Cardiac septum (tissue), 1 donor: ENCODE data around the gene USP22. TPM values are rescaled to one million over a fixed set of nuclear protein-coding genes. Genes with fewer than 3 reads are reported as not detected.
"Not testable (repeated sequence)": the region's sequence is repeated elsewhere in the genome, so short reads cannot be mapped to it uniquely, and the experiment has no call there.

Source experiments
- DNase-seq: peaks from one replicate; pipeline ENCODE4 v3.0.0-alpha.2; 2020; ENCODE audit warnings: low spot score
- intact Hi-C: fragments of 100-400 bp; cut with DNase I; formaldehyde crosslinking; loops from one replicate; pipeline ENCODE4 v1.14.0; 2022
- total RNA-seq: library from RNA; stranded (reverse); fragmentation: NEBNext Ultra II Directional; extraction: Animal tissue kit (Norgen Biotek cat#: 25700); gene quantifications from one replicate; pipeline ENCODE4 v1.2.1, GENCODE V29; 2021
- donor health status: DM: no; HTN: no; CAD: no.

The USP22 gene
- total RNA-seq, 1 donor from 2014 or later, result 200 TPM

DNA sequence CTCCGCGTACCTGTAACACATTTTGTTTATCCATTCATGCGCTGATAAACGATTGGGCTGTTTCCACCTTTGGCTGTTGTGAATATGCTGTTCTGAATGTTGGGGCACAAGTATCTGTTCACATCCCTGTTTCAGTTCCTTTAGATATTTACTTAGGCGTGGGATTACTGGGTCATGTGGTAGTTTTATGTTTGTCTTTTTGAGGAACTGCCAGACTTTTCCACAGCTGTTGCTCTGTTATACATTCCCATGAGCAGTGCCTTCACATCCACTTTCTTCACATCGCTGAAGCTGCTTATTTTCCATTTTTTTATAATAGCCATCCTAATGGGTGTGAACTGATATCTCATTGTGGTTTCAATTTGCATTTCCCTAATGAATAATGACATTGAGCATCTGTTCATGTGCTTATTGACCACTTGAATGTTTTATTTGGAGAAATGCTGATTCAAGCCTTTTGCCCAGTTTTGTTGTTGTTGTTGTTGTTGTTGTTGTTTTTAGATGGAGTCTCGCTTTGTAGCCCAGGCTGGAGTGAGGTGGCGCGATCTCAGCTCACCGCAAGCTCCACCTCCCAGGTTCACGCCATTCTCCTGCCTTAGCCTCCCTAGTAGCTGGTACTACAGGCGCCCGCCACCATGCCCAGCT, 65.1 kb downstream of the USP22 start:
- intact Hi-C loops, DNase-seq: not testable (repeated sequence)

DNA sequence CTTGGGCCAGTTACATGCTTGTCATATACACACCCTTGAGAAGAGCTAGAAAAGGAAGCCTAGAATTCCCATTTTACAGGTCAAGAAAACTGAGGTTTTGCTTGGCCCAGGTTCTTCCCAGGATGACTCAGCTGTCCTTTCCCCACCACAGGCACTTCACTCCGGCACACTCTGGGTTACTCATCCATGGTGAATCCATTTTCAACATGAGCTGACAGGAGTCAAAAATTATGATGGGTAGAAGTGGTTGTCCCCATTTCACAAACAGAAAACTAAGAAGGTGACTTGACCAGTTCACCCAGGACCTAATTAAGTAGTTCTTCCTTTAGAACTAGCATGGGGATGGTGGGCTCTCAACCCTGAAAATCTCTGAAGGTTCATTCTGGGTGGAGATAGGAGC, 67.2 kb downstream of the USP22 start:
- no peak for DNase-seq
- intact Hi-C loops, result no loop called here

DNA sequence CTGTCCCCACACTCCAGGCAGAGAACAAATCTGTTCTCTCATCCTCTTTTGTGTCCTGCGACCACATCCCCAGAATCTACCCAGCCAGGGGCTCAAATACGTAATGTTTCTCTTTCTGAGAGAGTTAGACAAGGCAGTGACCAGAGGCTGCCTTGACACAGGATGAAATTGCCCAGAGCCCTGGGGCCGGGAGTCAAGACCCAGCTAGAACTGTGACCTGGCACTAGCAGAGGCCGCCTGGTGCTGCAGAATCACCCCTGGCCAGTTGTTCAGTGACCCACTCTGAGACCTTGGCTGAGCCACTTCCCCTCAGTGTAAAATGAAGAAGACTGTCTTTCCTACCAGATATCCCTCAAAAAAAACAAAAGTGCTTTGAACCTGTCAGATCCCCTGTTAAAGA, 72.5 kb downstream of the USP22 start:
- DNase-seq, result no peak
- intact Hi-C loops, result no loop called here

DNA sequence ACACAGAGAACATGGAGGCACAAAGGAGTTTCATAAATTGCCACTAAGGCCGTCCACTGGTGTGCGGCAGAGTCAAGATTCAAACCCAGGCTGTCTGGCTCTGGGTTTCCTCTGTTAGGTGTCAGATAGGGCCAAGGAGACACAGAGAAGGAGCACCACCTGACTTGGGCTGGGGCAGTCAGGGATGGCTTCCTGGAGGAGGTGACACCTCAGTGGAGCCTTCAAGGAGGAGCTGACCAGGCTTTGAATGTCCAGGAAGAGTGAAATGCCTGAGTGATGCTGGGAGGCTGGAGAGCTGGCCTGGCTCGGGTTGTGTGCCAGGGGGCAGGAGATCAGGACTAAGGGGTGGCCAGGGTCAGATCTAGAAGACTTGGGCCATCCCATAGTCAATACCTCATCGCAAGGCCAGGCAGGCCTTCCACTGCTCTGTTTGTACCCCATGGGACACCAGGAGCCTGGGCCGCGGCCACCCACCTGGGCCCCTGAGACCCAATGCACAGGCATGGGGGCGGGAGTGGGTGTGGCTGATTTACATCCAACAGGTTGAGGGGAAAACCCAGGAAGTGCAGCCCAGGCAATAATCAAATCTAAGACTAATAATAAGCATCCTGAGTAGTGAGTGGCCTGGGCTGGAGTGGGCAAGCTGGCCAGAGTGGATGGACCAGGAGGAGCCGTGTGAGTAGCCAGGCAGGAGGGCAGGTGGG, 73.7 kb downstream of the USP22 start:
- DNase-seq, result no peak

DNA sequence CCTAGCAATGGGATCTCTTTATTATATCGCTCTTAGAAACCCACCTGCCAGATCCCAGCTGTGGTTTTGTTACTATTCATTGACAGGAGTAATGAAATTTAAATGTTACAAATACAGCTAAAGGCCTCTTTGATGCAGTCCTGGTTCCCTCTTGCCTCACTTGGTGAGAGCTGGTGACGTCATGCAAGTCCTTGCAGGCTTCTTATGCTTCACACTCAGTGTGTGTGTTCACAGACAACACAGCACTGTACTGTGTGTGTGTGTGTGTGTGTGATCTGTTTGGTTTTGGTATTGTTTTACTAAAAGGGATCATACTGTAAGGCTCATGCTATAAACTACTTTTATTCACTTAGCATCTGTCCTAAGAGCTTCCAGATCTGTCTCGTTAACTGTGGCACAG, 75.0 kb downstream of the USP22 start:
- DNase-seq, result no peak
- intact Hi-C loops, result no loop called here

More for the DNA sequence above, 73.7 kb downstream of the USP22 start:
- intact Hi-C loops, result no loop called here

DNA sequence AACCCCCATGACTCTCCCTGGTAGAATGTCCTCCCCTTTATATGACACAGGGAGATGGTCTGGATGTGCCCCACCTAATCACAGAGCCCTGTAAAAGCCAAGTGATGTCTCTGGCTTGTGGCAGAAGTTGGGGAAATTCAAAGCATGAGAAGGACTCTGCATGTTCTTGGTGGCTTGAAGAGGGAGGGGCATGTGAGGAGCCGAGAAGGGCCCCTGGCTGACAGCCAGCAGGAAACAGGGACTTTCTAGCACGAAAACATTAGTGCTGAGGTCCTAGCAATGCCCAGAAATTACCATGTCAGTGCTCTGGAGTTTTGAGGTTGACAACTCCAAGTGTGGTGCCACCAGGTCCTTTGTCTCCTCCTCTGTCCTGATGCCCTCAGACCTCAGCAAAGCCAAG, 75.9 kb downstream of the USP22 start:
- intact Hi-C loops, result no loop called here
- no peak for DNase-seq

DNA sequence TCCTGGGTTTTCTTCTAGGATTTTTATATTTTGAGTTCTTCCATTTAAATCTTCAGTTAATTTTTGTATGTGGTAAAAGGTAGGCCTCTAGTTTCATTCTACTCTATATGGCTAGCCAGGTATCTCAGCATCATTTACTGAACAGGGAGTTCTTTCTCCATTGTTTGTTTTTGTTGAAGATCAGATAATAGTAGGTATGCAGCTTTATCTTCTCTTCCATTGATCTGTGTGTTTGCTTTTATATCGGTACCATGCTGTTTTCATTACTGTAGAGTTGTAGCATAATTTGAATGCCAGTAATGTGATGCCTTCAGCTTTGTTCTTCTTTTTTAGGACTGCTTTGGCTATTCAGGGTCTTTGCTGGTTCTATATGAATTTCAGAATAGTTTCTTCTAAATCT, 77.3 kb downstream of the USP22 start:
- DNase-seq, result no peak
- intact Hi-C loops, result no loop called here

DNA sequence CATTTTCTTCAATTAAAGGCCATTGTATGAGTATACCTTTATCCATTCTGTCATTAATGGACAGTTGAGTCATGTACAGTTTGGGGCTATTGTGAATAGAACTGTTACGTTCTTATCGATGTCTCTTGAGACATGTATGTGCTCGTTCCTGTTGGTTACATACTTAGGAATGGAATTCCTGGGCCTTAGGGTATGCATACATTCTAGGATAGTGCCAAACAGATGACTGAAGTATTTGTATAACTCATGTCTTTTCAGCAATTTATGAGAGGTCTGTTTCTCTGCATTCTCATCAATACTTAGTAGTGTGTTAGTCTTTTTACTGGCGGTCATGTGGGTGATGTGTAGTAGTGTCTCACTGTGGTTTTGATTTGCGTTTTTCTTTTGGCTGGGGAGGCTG, 81.2 kb downstream of the USP22 start:
- intact Hi-C loops, result no loop called here
- DNase-seq, result no peak

DNA sequence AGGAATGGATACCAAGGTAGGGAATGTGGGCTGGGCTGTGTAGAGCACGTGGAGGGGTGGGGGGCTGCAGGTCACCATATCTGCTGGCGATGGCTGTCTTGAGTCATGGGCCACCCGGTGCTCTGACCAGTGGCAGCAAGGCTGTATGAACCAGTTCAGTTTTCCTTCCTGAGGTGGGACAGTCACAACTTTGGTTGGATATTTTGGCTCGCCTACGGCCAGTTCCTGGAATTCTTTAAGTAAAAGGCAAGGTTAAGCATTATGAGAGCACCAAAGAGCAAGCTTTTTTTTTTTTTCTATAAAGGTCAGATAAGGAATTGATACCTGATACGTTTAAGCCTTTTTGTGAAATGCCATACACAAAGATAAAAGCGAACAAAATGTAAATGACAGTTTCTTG, 81.9 kb downstream of the USP22 start:
- DNase-seq, result no peak
- intact Hi-C loops, result no loop called here

DNA sequence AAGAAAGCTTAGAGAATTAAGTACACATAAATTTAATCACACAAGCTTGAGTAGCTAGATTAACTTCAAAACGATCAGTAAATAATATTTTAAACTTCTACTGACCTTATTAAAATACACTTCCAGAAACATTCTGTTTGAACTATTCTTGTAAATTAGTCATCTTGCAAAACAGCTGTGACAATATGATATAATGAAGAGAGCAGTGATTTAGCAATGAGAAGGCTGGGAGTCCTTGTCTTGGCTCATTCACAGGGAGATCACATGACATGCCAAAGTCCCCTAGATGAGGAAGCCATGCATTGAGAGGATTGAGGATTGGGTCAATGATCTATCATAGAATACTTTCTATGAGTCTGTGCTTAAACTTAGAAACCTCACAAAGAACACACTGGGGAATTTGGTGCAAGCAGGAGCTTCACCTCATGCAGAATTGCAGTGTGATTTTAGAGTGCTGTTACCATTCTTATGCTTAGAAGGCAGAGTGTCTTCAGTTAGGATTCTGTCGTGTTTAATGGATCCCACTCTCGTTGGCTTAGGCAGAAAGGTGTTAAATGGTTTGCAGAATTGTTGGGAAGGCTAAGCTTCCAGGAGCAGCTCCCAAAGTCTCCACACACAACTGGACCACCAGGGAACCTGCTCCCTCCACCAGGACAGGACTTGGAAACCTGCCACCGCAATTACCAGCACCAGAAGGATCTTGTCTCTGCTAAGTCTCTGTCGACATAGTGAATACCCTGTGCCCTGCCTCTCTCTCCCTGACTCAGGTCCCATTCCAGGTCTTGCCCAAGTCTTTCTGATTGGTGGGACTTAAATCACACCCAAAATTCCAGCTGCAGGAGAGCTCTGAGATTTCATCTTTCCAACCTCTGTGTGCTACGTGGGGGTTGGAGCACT, 87.1 kb downstream of the USP22 start:
- intact Hi-C loops, result no loop called here
- no peak for DNase-seq

DNA sequence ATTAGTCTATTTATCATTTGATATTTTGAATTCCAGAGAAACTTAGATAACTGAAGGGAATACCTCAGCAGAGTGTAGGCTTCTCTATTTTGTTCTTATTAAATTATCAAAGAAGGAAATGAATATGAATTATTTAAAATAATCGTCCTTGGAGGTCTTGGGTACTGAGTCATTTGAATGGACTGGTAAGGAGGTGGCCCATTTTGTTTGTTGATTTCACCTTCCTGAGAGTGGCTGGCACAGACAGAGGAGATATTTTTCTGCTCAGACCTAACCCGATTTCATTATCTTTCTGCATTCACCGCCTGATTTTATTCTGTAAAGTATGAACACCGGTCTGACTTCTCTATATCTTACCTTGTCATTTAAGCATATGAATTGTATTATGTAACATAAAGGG, 88.0 kb downstream of the USP22 start:
- no peak for DNase-seq
- intact Hi-C loops, result no loop called here

DNA sequence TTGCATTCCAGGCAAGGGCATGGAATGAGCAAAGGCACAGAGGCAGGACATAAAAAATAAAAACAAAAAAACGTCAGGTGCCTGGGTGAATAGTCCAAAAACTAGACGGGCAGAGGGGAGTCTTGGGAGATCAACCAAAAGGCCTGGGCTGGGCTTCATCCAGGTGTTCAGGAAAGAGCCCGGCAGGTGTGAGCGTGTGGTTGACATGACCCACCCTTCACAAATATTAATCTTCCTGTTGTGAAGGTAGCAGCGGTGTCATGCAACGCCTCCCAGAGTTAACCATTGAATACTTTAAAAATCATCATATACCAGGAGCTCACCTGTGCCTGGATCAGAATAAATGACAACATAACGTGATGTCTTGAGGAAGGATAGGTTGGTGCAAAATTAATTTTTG, 90.6 kb downstream of the USP22 start:
- intact Hi-C loops, result no loop called here
- no peak for DNase-seq

Other genes starting within 250 kb of the USP22 start
- 37.4 TPM for gene DHRS7B, start 84.0 kb upstream of the USP22 start, total RNA-seq
- 32.0 TPM for gene TMEM11, start 171.2 kb upstream of the USP22 start, total RNA-seq
- 14.4 TPM for gene NATD1, start 210.4 kb upstream of the USP22 start, total RNA-seq
- gene MAP2K3, start 241.7 kb upstream of the USP22 start, total RNA-seq, result 70.5 TPM